Measurements from ENCODE around the gene LHFPL3.
A peak's percentile ranks its signal among the peaks of the same experiment; 100 is the strongest.

The LHFPL3 gene

DNA sequence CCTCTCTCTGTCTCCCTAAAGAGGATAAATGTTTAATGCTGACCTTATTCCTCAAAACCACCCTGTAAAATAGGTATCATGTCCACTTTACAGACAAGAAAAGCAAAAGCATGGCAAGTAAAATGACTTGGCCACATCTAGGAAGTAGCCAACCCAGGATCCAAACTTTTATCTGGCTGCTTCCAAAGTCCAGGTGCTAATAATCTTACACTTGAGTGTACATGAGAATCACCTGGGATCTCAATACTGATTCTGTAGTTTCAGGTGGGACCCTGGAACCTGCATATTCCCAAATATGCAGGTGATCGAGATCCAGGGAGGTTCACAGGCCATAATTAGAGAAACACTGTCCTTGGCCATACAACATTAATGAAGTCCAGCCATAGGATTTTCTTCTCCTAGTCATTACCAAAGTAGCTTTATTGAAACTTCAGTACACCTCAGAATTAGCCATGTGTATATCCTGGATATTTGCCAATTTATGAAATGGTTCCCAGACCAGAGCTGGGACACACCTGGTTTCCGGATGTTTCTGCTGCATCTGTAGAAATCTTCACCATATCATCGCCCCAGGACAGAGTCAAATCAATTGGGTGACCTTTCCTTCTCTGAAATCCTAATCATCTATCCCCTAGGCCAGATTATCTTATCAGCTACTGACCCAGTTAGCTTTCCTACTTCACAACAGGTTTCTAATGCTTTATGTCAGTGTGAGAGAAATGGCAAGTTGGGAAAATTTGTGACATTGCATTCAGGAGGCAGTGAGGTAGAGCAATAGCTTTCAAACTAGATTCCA is 566.5 kb downstream of the LHFPL3 start:
- Histone ChIP-seq H3K4me1 (ENCODE audit: low read length) (peaks cover 52% of the 10 kb centered on the region), H3K4me3 (ENCODE audit: low read length) (no peak overlapping the region), H3K36me3 (replicated peaks; ENCODE audit: insufficient read depth, low read length) (no peaks in the 10 kb centered on the region), H3K9ac (ENCODE audit: low read length) (peak overlapping the region; percentile 34; the same call in 1 of the 2 replicates), H3K4me2 (ENCODE audit: low read depth, low read length) (peak overlapping the region; percentile 64; the same call in 1 of the 2 replicates), H3K27ac (ENCODE audit: low read length) (peak overlapping the region; percentile 82; the same call in 1 of the 2 replicates), H4K20me1 (ENCODE audit: insufficient read depth, low read length) (no peaks in the 10 kb centered on the region), H3K79me2 (ENCODE audit: low read length) (no peaks in the 10 kb centered on the region), H3K27me3 (replicated peaks; ENCODE audit: insufficient read depth, low read length) (no peaks in the 10 kb centered on the region), H3F3A (ENCODE audit: insufficient read depth, low read length) (peaks cover 29% of the 10 kb centered on the region), H3K9me2 (replicated peaks; ENCODE audit: insufficient read depth, low read length) (no peaks in the 10 kb centered on the region), H3K9me3 (replicated peaks; ENCODE audit: insufficient read depth, low read length) (no peaks in the 10 kb centered on the region), H2AFZ (ENCODE audit: low read length) (0 out of 2 replicates have a peak overlapping the region, but pooled peaks have one; percentile 8)
- no peak for DNase-seq
- TF ChIP-seq, protein P1, sequence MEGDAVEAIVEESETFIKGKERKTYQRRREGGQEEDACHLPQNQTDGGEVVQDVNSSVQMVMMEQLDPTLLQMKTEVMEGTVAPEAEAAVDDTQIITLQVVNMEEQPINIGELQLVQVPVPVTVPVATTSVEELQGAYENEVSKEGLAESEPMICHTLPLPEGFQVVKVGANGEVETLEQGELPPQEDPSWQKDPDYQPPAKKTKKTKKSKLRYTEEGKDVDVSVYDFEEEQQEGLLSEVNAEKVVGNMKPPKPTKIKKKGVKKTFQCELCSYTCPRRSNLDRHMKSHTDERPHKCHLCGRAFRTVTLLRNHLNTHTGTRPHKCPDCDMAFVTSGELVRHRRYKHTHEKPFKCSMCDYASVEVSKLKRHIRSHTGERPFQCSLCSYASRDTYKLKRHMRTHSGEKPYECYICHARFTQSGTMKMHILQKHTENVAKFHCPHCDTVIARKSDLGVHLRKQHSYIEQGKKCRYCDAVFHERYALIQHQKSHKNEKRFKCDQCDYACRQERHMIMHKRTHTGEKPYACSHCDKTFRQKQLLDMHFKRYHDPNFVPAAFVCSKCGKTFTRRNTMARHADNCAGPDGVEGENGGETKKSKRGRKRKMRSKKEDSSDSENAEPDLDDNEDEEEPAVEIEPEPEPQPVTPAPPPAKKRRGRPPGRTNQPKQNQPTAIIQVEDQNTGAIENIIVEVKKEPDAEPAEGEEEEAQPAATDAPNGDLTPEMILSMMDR (IDR thresholded peaks at IDR 0.05; ENCODE audit: low read length) = no peak
- TF ChIP-seq EZH2phosphoT487 (IDR thresholded peaks at IDR 0.05; ENCODE audit: low read length) (no peak), EZH2 (optimal IDR thresholded peaks at IDR 0.05; ENCODE audit: low read depth, low read length) (no peak)

DNA sequence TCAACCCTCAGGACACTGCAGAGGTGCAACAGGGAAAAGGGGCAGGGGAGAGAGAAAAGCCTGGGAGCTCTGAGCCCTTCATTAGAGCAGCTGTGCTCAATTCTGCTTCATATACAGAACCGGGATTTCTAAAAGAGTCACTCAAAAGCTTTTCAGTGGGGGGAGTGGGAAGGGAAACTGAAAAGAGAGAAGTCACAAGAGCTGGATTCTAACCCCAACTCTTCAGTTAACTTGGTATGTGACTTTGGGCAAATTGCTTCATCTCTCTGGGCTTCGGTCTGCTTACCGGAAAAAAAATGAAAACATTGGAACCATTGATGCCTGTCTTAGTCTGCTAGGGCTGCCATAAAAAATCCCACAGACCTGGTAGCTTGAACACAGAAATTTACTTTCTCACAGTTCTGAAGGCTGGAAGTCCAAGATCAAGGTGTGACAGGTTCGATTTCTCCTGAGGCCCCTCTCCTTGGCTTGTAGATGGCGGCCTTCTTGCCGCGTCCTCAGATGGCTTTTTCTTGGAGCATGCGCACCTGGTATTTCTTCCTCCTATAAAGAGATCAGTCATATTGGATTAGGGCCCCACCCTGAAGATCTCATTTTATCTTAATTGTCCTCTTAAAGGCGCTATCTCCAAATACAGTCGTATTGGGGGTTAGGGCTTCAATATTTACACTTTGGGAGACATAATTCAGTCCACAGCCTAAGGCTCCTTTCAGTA is 567.3 kb downstream of the LHFPL3 start:
- Histone ChIP-seq H4K20me1 (ENCODE audit: insufficient read depth, low read length) (no peaks in the 10 kb centered on the region), H3F3A (ENCODE audit: insufficient read depth, low read length) (peaks cover 29% of the 10 kb centered on the region), H3K36me3 (replicated peaks; ENCODE audit: insufficient read depth, low read length) (no peaks in the 10 kb centered on the region), H3K9ac (ENCODE audit: low read length) (peak overlapping the region; percentile 34; the same call in 1 of the 2 replicates), H3K27ac (ENCODE audit: low read length) (peak overlapping the region; percentile 82), H3K79me2 (ENCODE audit: low read length) (no peaks in the 10 kb centered on the region), H3K9me2 (replicated peaks; ENCODE audit: insufficient read depth, low read length) (no peaks in the 10 kb centered on the region), H3K9me3 (replicated peaks; ENCODE audit: insufficient read depth, low read length) (no peaks in the 10 kb centered on the region), H3K27me3 (replicated peaks; ENCODE audit: insufficient read depth, low read length) (no peaks in the 10 kb centered on the region), H2AFZ (ENCODE audit: low read length) (peak overlapping the region; percentile 50), H3K4me3 (ENCODE audit: low read length) (peak overlapping the region; percentile 10; the same call in 1 of the 2 replicates), H3K4me1 (ENCODE audit: low read length) (peaks cover 52% of the 10 kb centered on the region), H3K4me2 (ENCODE audit: low read depth, low read length) (peak overlapping the region; percentile 64)
- TF ChIP-seq EZH2phosphoT487 (IDR thresholded peaks at IDR 0.05; ENCODE audit: low read length) (no peak), EZH2 (optimal IDR thresholded peaks at IDR 0.05; ENCODE audit: low read depth, low read length) (no peak)
- TF ChIP-seq, protein P1 (IDR thresholded peaks at IDR 0.05; ENCODE audit: low read length) = no peak
- peak; percentile 32 for DNase-seq

DNA sequence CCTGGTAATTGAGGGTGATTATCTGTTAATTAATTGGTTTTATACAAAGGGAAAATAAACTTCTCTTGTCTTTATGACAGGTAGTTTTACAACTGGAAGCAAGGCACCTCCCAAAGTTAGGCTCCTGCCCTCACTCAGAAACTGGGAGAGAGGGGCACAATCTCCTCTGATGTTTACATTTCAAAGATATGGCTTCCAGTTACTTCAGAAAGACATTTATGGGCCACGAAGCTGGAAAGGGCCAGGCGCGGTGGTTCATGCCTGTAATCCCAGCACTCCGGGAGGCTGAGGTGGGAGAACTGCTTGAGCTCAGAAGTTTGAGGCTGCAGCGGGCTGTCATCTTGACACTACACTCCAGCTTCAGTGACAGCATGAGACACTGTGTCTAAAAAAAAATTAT is 570.0 kb downstream of the LHFPL3 start:
- no peak overlapping the region for H3K4me3 ChIP-seq (ENCODE audit: low read length)
- H3K79me2 ChIP-seq (ENCODE audit: low read length) = no peaks in the 10 kb centered on the region
- TF ChIP-seq EZH2phosphoT487 (IDR thresholded peaks at IDR 0.05; ENCODE audit: low read length) (no peak), EZH2 (optimal IDR thresholded peaks at IDR 0.05; ENCODE audit: low read depth, low read length) (no peak)
- TF ChIP-seq, protein P1 (IDR thresholded peaks at IDR 0.05; ENCODE audit: low read length) = no peak
- no peak overlapping the region for H3K9ac ChIP-seq (ENCODE audit: low read length)
- no peak overlapping the region for H3K27ac ChIP-seq (ENCODE audit: low read length)
- H2AFZ ChIP-seq (ENCODE audit: low read length) = no peak overlapping the region
- H3F3A ChIP-seq (ENCODE audit: insufficient read depth, low read length) = peaks cover 29% of the 10 kb centered on the region
- no peaks in the 10 kb centered on the region for H3K9me3 ChIP-seq (replicated peaks; ENCODE audit: insufficient read depth, low read length)
- no peaks in the 10 kb centered on the region for H4K20me1 ChIP-seq (ENCODE audit: insufficient read depth, low read length)
- no peaks in the 10 kb centered on the region for H3K36me3 ChIP-seq (replicated peaks; ENCODE audit: insufficient read depth, low read length)
- no peak for DNase-seq
- no peaks in the 10 kb centered on the region for H3K9me2 ChIP-seq (replicated peaks; ENCODE audit: insufficient read depth, low read length)
- no peak overlapping the region for H3K4me2 ChIP-seq (ENCODE audit: low read depth, low read length)
- peaks cover 46% of the 10 kb centered on the region for H3K4me1 ChIP-seq (ENCODE audit: low read length)
- H3K27me3 ChIP-seq (replicated peaks; ENCODE audit: insufficient read depth, low read length) = no peaks in the 10 kb centered on the region
